ENCODE results near the gene GIMAP7. TPM values are rescaled to one million over a fixed set of nuclear protein-coding genes. Genes with fewer than 3 reads are reported as not detected.

GIMAP7 gene
- total and polyA plus RNA-seq, 2 donors (not counting 1 experiment from before 2014, with no cell fraction given), result 0.16 to 0.30 TPM

GRCh38 chr7:150516956-150517745 is 2.5 kb downstream of the GIMAP7 start:
- POLR2A ChIA-PET, result no interaction called here
- Histone ChIP-seq H3K36me3 (replicated peaks in 1 of 2; ENCODE audit: control extremely low read depth in 1 of 2, control insufficient read depth in 1 of 2, extremely low read depth in 1 of 2, insufficient read depth in 2 of 2, low read length in 1 of 2) (no peaks in the 10 kb centered on the region), H3K27me3 (replicated peaks in 1 of 4; ENCODE audit: control extremely low read depth in 1 of 4, control insufficient read depth in 3 of 4, insufficient read depth in 4 of 4, low read length in 3 of 4) (no peaks in the 10 kb centered on the region), H4K20me1 (ENCODE audit: control insufficient read depth, insufficient read depth, low read length, poor library complexity, severe bottlenecking) (no peaks in the 10 kb centered on the region), H2AFZ (ENCODE audit: insufficient read depth, low read depth, low read length, poor library complexity, severe bottlenecking) (no peak overlapping the region), H3K9me3 (ENCODE audit: control extremely low read depth in 1 of 3, control insufficient read depth in 2 of 3, insufficient read depth in 1 of 3, low read length in 2 of 3) (no peaks in the 10 kb centered on the region), H3K9ac (ENCODE audit: low read length) (no peak overlapping the region), H3K27ac (ENCODE audit: low read length in 2 of 2) (no peak overlapping the region), H3K4me1 (ENCODE audit: control insufficient read depth in 2 of 2, insufficient read depth in 2 of 2, low read length in 2 of 2) (no peaks in the 10 kb centered on the region), H3K79me2 (ENCODE audit: control insufficient read depth, insufficient read depth, low read length) (no peaks in the 10 kb centered on the region), H3K4me3 (ENCODE audit: control extremely low read depth in 1 of 5, extremely low read depth in 1 of 5, insufficient read depth in 1 of 5, low read depth in 2 of 5, low read length in 4 of 5) (peak overlapping the region in 1 of 5 experiments; percentile 1), H3K4me2 (replicated peaks; ENCODE audit: low read depth, low read length, poor library complexity, severe bottlenecking) (no peak overlapping the region)
- Mint-ChIP-seq H3K27me3 (peaks cover 7% of the 10 kb centered on the region), H3K9me3 (ENCODE audit: insufficient read depth) (no peaks in the 10 kb centered on the region), H3K27ac (no peak overlapping the region), H3K4me3 (no peak overlapping the region), H3K4me1 (peaks cover 4% of the 10 kb centered on the region)
- DNase-seq, result no peak
- TF ChIP-seq EZH2 (IDR thresholded peaks at IDR 0.05; ENCODE audit: borderline replicate concordance, insufficient read depth, low read depth, low read length, poor library complexity, severe bottlenecking) (no peak), CTCF (IDR thresholded peaks at IDR 0.05) (no peak)
- intact Hi-C loops (cut with micrococcal nuclease), result no loop called here
- no CpG with 5 or more reads among the region's 1 CpG for WGBS (ENCODE audit: insufficient coverage)
- ATAC-seq (ENCODE audit: low read depth), result no peak
- CTCF ChIA-PET, result no interaction called here

- H4K20me1 ChIP-seq (ENCODE audit: control insufficient read depth, insufficient read depth, low read length, poor library complexity, severe bottlenecking), result no peaks in the 10 kb centered on the region
- H2AFZ ChIP-seq (ENCODE audit: insufficient read depth, low read depth, low read length, poor library complexity, severe bottlenecking), result no peak overlapping the region
- H3K9ac ChIP-seq (ENCODE audit: low read length), result no peak overlapping the region
- TF ChIP-seq EZH2 (IDR thresholded peaks at IDR 0.05; ENCODE audit: borderline replicate concordance, insufficient read depth, low read depth, low read length, poor library complexity, severe bottlenecking) (no peak), CTCF (IDR thresholded peaks at IDR 0.05) (no peak)
- no peak overlapping the region for H3K27ac ChIP-seq (ENCODE audit: low read length in 2 of 2)
- no CpG with 5 or more reads among the region's 2 CpGs for WGBS (ENCODE audit: insufficient coverage)
- H3K36me3 ChIP-seq (replicated peaks in 1 of 2; ENCODE audit: control extremely low read depth in 1 of 2, control insufficient read depth in 1 of 2, extremely low read depth in 1 of 2, insufficient read depth in 2 of 2, low read length in 1 of 2), result no peaks in the 10 kb centered on the region
- intact Hi-C loops (cut with micrococcal nuclease), result no loop called here
- no peaks in the 10 kb centered on the region for H3K9me3 Mint-ChIP-seq (ENCODE audit: insufficient read depth)
- no peak overlapping the region for H3K4me2 ChIP-seq (replicated peaks; ENCODE audit: low read depth, low read length, poor library complexity, severe bottlenecking)
- peaks cover 4% of the 10 kb centered on the region for H3K4me1 Mint-ChIP-seq
- H3K27ac Mint-ChIP-seq, result no peak overlapping the region
- no peaks in the 10 kb centered on the region for H3K27me3 ChIP-seq (replicated peaks in 1 of 4; ENCODE audit: control extremely low read depth in 1 of 4, control insufficient read depth in 3 of 4, insufficient read depth in 4 of 4, low read length in 3 of 4)
- no peaks in the 10 kb centered on the region for H3K9me3 ChIP-seq (ENCODE audit: control extremely low read depth in 1 of 3, control insufficient read depth in 2 of 3, insufficient read depth in 1 of 3, low read length in 2 of 3)
- H3K4me1 ChIP-seq (ENCODE audit: control insufficient read depth in 2 of 2, insufficient read depth in 2 of 2, low read length in 2 of 2), result no peaks in the 10 kb centered on the region
- peaks cover 7% of the 10 kb centered on the region for H3K27me3 Mint-ChIP-seq
- ChIA-PET POLR2A (no interaction called here), CTCF (no interaction called here)
- H3K79me2 ChIP-seq (ENCODE audit: control insufficient read depth, insufficient read depth, low read length), result no peaks in the 10 kb centered on the region
- DNase-seq (no peak), ATAC-seq (ENCODE audit: low read depth) (no peak)
- no peak overlapping the region for H3K4me3 Mint-ChIP-seq
- no peak overlapping the region for H3K4me3 ChIP-seq (ENCODE audit: control extremely low read depth in 1 of 5, extremely low read depth in 1 of 5, insufficient read depth in 1 of 5, low read depth in 2 of 5, low read length in 4 of 5)
Measured at GRCh38 chr7:150519310-150519709, 4.6 kb downstream of the GIMAP7 start.
